GM12891 (cell line): ENCODE data around the gene NEURL2.

Experiments
- POLR2A ChIP-seq: IDR thresholded peaks from 2 replicates; pipeline ENCODE4 v1.6.1; 2011; ENCODE audit warnings: low read depth, low read length, control low read depth
- POLR2AphosphoS5 ChIP-seq: IDR thresholded peaks from 2 replicates; pipeline ENCODE4 v1.6.1; 2011; ENCODE audit warnings: low read depth, low read length, control low read depth

DNA sequence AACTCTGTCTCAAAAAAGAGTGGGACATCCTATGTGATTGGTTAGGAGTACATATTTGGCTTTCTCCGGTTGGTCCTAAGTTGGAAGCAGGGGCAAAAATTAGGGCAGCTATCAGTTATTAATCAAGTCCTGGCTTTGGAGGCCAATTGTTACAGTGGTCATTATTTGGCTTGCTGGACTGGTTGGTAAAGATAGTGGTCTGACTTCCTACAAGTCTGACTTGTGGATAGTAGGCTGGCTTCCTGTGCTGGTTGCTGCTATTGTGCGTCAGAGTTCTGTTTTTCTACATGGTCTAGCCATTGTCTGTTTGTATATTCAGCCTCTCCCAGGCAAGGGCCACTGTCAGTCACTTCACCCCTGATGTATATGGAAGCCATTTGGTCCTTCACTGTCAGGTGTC is 40.8 kb downstream of the NEURL2 start:
- no peak for TF ChIP-seq POLR2AphosphoS5
- TF ChIP-seq POLR2A = no peak
